Measurements from ENCODE around the gene CELF6.

The CELF6 gene

GRCh38 chr15:72334842-72335241 is 14.9 kb upstream of the CELF6 start:
- Histone ChIP-seq H3K27ac (replicated peaks) (no peak overlapping the region), H3K27me3 (ENCODE audit: insufficient read depth, poor library complexity, severe bottlenecking) (no peaks in the 10 kb centered on the region), H3K4me3 (replicated peaks; ENCODE audit: insufficient read depth, low read length) (no peak overlapping the region)
- no peak for TF ChIP-seq POLR2AphosphoS5 (IDR thresholded peaks at IDR 0.05; ENCODE audit: low read depth)
- no peak for TF ChIP-seq CTCF (IDR thresholded peaks at IDR 0.05; ENCODE audit: insufficient read depth, low read length)
- TF ChIP-seq SPI1 (IDR thresholded peaks at IDR 0.05; ENCODE audit: borderline replicate concordance, low read depth), result no peak
- no peak for TF ChIP-seq GABPA (IDR thresholded peaks at IDR 0.05; ENCODE audit: low read depth)
- TF ChIP-seq, protein P1, sequence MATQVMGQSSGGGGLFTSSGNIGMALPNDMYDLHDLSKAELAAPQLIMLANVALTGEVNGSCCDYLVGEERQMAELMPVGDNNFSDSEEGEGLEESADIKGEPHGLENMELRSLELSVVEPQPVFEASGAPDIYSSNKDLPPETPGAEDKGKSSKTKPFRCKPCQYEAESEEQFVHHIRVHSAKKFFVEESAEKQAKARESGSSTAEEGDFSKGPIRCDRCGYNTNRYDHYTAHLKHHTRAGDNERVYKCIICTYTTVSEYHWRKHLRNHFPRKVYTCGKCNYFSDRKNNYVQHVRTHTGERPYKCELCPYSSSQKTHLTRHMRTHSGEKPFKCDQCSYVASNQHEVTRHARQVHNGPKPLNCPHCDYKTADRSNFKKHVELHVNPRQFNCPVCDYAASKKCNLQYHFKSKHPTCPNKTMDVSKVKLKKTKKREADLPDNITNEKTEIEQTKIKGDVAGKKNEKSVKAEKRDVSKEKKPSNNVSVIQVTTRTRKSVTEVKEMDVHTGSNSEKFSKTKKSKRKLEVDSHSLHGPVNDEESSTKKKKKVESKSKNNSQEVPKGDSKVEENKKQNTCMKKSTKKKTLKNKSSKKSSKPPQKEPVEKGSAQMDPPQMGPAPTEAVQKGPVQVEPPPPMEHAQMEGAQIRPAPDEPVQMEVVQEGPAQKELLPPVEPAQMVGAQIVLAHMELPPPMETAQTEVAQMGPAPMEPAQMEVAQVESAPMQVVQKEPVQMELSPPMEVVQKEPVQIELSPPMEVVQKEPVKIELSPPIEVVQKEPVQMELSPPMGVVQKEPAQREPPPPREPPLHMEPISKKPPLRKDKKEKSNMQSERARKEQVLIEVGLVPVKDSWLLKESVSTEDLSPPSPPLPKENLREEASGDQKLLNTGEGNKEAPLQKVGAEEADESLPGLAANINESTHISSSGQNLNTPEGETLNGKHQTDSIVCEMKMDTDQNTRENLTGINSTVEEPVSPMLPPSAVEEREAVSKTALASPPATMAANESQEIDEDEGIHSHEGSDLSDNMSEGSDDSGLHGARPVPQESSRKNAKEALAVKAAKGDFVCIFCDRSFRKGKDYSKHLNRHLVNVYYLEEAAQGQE (IDR thresholded peaks at IDR 0.05; ENCODE audit: insufficient replicate concordance, low read depth), result no peak
- DNase-seq (ENCODE audit: low read depth in 1 of 2, low spot score in 1 of 2), result no peak

- no peak overlapping the region for H3K4me3 ChIP-seq (replicated peaks; ENCODE audit: insufficient read depth, low read length)
These were observed 11.1 kb upstream of the CELF6 start for GRCh38 chr15:72331021-72331420.

GRCh38 chr15:72323752-72324151 is 3.8 kb upstream of the CELF6 start:
- no peak overlapping the region for H3K27ac ChIP-seq (replicated peaks)
- H3K4me3 ChIP-seq (replicated peaks; ENCODE audit: insufficient read depth, low read length), result no peak overlapping the region
- TF ChIP-seq SPI1 (IDR thresholded peaks at IDR 0.05; ENCODE audit: borderline replicate concordance, low read depth) (no peak), POLR2AphosphoS5 (IDR thresholded peaks at IDR 0.05; ENCODE audit: low read depth) (no peak), GABPA (IDR thresholded peaks at IDR 0.05; ENCODE audit: low read depth) (no peak), CTCF (IDR thresholded peaks at IDR 0.05; ENCODE audit: insufficient read depth, low read length) (no peak)
- TF ChIP-seq, protein P1 (IDR thresholded peaks at IDR 0.05; ENCODE audit: insufficient replicate concordance, low read depth), result no peak
- no peaks in the 10 kb centered on the region for H3K27me3 ChIP-seq (ENCODE audit: insufficient read depth, poor library complexity, severe bottlenecking)
- DNase-seq (ENCODE audit: low read depth in 1 of 2, low spot score in 1 of 2), result no peak

More at GRCh38 chr15:72331021-72331420, 11.1 kb upstream of the CELF6 start:
- TF ChIP-seq SPI1 (IDR thresholded peaks at IDR 0.05; ENCODE audit: borderline replicate concordance, low read depth), result no peak
- H3K27ac ChIP-seq (replicated peaks), result no peak overlapping the region
- no peaks in the 10 kb centered on the region for H3K27me3 ChIP-seq (ENCODE audit: insufficient read depth, poor library complexity, severe bottlenecking)
- DNase-seq (ENCODE audit: low read depth in 1 of 2, low spot score in 1 of 2), result no peak

DNA sequence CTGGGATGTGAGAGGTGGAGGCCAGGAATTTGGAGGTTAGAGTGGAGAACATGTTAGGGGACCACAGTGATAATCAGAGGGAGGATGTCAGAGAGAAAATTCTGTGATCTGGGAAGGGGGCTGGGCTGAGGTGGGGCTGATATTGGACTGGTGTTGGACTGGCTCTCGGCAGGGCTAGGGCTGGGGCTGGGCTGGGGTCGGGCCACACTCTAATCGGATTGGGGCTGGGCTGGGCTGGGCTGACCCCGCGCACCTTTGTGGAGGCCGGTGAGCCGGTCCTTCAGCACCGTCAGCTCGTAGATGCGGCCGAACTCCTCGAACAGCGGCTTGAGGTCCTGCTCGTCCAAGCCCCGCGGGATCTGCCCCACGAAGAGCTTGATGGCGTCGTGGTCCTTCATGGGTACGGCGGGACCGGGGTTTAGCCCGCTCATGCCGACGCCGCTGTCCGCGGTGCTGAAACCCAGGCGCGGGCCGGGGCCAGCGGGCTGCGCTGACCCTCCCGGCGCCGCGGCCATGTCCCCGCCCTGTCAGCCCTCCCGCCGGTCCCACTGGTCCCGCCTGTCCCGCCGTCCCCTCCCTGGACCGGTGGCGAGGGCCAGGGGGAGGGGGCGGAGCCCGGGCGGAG is 485 bp downstream of the CELF6 start:
- Histone ChIP-seq H3K27ac (replicated peaks) (no peak overlapping the region), H3K27me3 (ENCODE audit: insufficient read depth, poor library complexity, severe bottlenecking) (no peaks in the 10 kb centered on the region), H3K4me3 (replicated peaks; ENCODE audit: insufficient read depth, low read length) (peak overlapping the region; percentile 68)
- TF ChIP-seq, protein P1 (IDR thresholded peaks at IDR 0.05; ENCODE audit: insufficient replicate concordance, low read depth), result peak; percentile 96
- TF ChIP-seq SPI1 (IDR thresholded peaks at IDR 0.05; ENCODE audit: borderline replicate concordance, low read depth), result no peak
- no peak for DNase-seq (ENCODE audit: low read depth in 1 of 2, low spot score in 1 of 2)
